GM18861 (cell line): ENCODE data around the gene AGT.
"Not testable (repeated sequence)": the region's sequence is repeated elsewhere in the genome, so short reads cannot be mapped to it uniquely, and the experiment has no call there.

Experiments
- ATAC-seq: cut with Tn5 transposase; IDR thresholded peaks from one replicate; pipeline ENCODE4 v1.9.1; 2021; ENCODE audit not compliant: unreplicated experiment

Gene AGT

GRCh38 chr1:230744382-230744781 is 30.5 kb upstream of the AGT start:
- no peak for ATAC-seq

GRCh38 chr1:230743899-230744298 is 30.0 kb upstream of the AGT start:
- ATAC-seq, result no peak

- ATAC-seq, result no peak
Observed at GRCh38 chr1:230739564-230740290, 25.8 kb upstream of the AGT start.

GRCh38 chr1:230737622-230738262 is 23.8 kb upstream of the AGT start:
- ATAC-seq, result no peak

- no peak for ATAC-seq
Observed at GRCh38 chr1:230735447-230735846, 21.5 kb upstream of the AGT start.

GRCh38 chr1:230730977-230731376 is 17.1 kb upstream of the AGT start:
- ATAC-seq, result no peak

- no peak for ATAC-seq
Observed at GRCh38 chr1:230728710-230729392, 14.9 kb upstream of the AGT start.

- ATAC-seq, result no peak
Observed at GRCh38 chr1:230725256-230726012, 11.5 kb upstream of the AGT start.

GRCh38 chr1:230721849-230722522 is 8.1 kb upstream of the AGT start:
- ATAC-seq, result not testable (repeated sequence)

GRCh38 chr1:230717251-230717650 is 3.3 kb upstream of the AGT start:
- no peak for ATAC-seq

- ATAC-seq, result not testable (repeated sequence)
Observed at GRCh38 chr1:230716453-230716852, 2.5 kb upstream of the AGT start.

GRCh38 chr1:230715510-230715909 is 1.6 kb upstream of the AGT start:
- no peak for ATAC-seq

- ATAC-seq, result no peak
Observed at GRCh38 chr1:230713547-230713914, 391 bp downstream of the AGT start.

- no peak for ATAC-seq
Observed at GRCh38 chr1:230713138-230713537, 784 bp downstream of the AGT start.

GRCh38 chr1:230712470-230712942 is 1.4 kb downstream of the AGT start:
- ATAC-seq, result no peak

- ATAC-seq, result no peak
Observed at GRCh38 chr1:230711245-230711644, 2.7 kb downstream of the AGT start.

- ATAC-seq, result no peak
Observed at GRCh38 chr1:230710543-230710904, 3.4 kb downstream of the AGT start.

GRCh38 chr1:230709619-230710542 is 4.0 kb downstream of the AGT start:
- ATAC-seq, result no peak

GRCh38 chr1:230708631-230709580 is 5.0 kb downstream of the AGT start:
- no peak for ATAC-seq
